ENCODE results near the gene FAM204A.
A peak's percentile ranks its signal among the peaks of the same experiment; 100 is the strongest.

The FAM204A gene

DNA sequence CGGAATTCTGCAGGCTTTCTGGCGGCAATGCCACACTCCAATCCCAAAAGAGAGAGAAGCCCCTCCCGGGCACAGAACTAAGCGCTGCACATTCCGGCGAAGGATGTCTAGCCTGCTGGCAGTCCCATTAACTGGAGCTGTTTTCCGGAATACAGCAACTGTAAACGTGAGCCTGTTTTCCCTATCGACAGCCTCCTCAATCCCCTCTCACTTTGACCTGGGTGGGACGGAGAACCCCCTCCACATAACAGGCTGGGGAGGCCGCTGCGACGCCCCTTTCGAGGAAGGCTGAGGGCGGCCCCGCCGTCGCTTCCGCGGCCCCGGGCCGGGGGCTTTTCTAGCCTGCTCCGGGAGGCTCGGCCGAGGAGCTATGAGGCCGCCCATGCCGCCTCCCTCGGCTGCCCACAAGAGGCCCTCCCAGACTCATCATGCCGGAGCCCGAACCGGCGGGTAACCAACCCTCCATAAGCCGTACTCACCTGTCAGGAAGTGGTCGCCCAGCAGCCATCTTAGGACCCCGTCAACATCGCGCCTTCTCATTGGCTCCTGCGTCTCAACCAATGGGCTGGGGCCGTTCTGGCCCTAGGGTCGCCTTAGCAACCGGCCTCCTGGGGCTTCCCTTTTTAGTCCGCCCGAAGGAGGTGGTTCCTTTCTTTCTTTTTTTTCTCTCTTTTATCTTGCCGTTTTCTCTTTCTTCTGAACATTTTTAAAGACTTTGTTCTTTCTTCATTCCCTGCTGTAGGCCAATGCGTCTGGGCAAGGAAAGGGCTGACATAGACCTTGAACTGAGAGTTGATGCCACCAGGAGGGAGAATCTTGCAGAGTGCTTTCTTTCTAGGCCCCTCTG lies at the start of gene FAM204A:
Gene FAM204A (minus strand): TSS at position 534 of the 847 bp plus-strand sequence. CDS start 5,909 bp downstream, outside the sequence.
- DNase-seq: peak; percentile 72

GRCh38 chr10:118383699-118384098 lies 41.6 kb upstream of the FAM204A start:
- no peak for DNase-seq

DNA sequence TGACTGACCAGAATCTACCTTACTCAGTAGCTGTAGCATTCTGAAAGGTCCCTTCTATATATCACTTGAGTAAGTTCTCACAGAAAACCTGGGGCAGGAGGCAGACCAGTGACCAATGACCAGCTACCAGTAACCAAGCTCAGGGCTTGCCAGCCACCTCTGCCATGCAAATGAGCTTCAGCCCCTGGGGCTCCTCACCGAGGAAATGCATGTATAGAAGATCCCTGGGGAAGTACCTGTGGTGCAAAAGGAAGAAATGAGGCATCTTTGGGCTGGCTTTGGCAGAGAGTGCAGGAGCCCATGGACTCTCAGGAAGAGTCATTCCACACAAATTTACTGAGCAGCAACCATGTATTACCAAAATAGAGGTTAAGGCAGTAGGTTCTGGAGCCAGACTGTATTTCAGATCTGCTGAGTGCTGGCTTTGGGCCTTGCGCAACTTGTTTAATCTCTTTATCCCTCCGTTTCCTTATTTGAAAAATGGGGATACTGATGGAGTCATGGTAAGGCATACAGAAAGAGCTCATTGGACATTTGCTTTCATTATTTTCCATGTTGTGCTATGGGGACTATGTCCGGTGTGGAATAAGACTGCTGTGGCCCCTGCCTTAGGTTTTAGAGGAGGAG lies 41.1 kb upstream of the FAM204A start:
- DNase-seq: no peak

GRCh38 chr10:118374404-118374803 lies 32.3 kb upstream of the FAM204A start:
- no peak for DNase-seq

DNA sequence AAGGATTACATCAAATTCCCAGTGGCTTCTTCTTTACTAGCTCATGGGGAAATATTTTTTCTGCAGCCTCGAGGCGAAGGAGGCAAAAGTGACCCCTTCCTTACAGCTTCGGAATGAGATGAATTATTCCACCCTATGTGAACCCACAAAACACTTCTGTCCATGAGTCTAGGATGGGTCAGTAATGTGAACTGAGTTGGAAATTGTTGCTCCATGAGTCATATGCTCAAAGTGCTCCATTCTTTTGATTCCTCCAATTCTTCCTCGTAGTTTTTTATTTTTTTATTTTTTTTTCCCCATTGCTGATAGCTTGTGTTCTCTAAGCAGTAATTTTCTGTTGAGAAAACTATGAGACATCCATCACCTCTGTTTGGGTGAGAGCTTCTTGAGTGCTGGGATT lies 31.7 kb upstream of the FAM204A start:
- no peak for DNase-seq

- no peak for DNase-seq
These were observed 28.4 kb upstream of the FAM204A start for GRCh38 chr10:118370499-118370898.

- DNase-seq: peak; percentile 91
These were observed 27.6 kb upstream of the FAM204A start for GRCh38 chr10:118369641-118370205.

DNA sequence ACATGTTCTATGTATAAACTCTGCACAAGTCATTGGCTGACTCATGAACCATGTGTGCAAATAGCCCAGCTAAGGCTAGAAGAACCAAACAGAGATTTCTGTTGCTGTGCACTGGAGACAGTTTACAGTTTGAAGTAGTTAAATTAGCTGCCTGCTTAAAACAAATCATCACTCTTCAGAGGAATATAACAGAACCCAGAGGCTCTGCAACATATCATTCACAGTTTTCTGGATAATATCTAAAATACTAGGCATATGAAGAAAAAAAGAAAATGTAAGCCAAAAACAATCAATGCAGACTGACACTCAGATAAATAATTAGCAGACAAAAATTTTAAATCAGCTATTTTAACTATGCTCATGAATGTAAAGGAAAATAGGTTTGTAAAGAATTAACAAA lies 23.6 kb upstream of the FAM204A start:
- DNase-seq: no peak

- DNase-seq: no peak
These were observed 20.0 kb upstream of the FAM204A start for GRCh38 chr10:118362103-118362502.

DNA sequence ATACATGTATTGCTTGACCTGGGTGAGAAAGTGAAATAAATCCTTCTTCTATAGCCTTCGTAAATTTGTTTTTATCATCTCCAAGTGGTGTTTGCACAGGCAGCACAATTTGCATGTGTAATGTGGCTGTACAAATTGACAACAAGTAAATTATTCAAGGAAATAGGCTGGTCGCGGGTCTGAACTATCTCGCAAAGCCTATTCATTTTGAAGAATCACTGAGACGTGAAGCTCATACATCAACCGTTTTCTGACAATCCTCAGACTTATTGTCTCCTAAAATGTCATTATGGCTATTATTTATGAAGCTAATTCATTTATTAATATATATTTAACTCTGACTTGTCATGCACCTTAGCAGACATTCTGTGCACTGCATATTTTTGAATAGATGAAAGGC lies 16.2 kb upstream of the FAM204A start:
- DNase-seq: no peak

DNA sequence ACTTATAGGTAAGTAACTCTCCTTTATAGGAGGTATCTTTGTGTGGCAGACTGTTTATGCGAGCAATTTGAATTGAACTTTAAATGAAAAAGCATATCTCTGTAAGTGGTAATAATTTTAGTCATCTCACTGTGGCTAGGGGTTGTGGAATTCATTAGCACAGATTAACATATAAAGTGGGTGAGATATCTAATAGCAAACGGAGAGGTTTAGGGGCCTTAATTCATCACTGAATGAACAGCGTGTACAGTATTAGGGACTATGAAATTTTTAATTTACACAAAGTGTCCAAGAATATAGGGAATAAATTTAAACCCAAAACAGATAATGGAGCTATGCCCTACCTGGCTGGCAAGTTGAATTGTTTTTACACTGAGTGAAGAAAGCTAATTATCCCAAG lies 15.7 kb upstream of the FAM204A start:
- DNase-seq: no peak

GRCh38 chr10:118356628-118357027 lies 14.5 kb upstream of the FAM204A start:
- no peak for DNase-seq

- no peak for DNase-seq
These were observed 13.1 kb upstream of the FAM204A start for GRCh38 chr10:118355234-118355633.

GRCh38 chr10:118349235-118349634 lies 7.1 kb upstream of the FAM204A start:
- DNase-seq: no peak

GRCh38 chr10:118343549-118343948 lies 1.4 kb upstream of the FAM204A start:
- no peak for DNase-seq

GRCh38 chr10:118343115-118343514 lies 991 bp upstream of the FAM204A start:
- no peak for DNase-seq

DNA sequence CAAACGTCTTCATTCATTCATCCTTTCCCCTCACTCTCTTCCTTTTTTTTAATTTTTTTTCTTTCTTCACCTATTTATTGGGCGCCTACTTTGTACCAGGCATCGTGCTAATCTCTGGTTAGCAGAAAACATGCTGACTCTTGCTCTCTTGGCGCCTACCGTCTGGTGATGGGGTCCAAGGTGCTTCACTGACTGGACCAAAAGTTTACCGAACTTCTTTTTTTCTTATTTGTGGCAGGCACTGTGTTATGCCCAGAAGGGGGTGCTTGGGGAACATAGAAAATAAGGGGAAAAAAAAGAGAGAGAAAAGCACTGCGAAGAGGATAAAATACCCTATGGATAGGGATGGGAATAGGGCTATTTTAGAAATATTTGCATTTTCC lies 505 bp upstream of the FAM204A start:
- DNase-seq: no peak

- no peak for DNase-seq
These were observed 1.6 kb downstream of the FAM204A start for GRCh38 chr10:118340486-118340885.

GRCh38 chr10:118339111-118339510 lies 3.0 kb downstream of the FAM204A start:
- no peak for DNase-seq

GRCh38 chr10:118337356-118337755 lies 4.8 kb downstream of the FAM204A start:
- no peak for DNase-seq

GRCh38 chr10:118333871-118334270 lies 8.3 kb downstream of the FAM204A start:
- DNase-seq: no peak

DNA sequence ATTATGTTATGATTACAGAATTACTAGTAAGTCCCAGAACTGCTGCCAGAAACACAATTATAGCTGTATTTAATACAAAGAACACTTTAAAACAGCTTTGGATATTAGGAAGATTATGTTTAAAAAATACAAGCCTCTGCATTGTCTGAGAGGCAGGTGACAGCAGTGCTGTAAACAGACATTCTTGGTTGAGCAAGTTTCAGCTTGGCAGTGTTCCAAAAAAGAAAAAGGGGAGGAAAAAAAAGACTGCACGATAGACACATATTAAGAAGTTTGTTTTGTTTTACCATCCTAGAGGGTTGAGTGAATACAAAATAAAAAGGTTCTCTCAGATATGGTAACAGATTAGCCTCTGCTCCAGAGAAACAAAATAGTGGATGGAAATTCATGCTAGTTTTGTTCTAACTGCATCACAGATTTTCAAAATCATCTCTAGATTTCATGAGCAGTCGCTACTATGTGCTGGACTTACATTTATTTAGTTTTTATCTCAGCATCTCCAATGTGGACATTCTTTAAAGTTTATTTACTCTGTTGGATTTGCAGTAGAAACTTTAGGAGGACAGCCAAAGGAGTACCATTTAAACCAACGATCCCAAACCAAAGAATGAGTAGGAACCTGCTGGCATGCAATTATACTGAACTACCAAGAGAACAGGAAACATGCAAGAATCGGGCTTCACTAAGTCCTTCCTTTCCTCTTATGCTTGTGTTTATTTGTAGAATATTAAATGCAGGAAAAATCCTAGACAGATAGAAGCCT lies 9.0 kb downstream of the FAM204A start:
- DNase-seq: peak; percentile 21

DNA sequence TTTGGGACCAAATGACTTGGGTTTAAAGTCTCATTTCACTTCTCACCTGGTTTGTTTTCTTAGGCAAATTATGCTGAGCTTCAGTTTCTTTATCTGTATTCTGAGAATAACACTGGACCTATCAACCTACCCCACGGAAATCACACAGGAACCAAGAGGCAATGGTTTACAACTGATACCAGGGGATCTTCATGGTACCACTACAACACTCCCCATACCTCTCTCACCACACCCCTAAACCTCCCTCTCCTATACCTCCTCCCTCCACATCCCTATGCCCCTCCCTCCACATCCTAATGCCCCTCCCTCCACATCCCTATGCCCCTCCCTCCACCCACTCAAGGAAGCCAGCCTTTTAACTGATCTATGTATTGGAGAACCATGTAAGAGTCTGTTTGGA lies 9.9 kb downstream of the FAM204A start:
- DNase-seq: peak; percentile 6

Measured in NCI-H774 (cell line).